ENCODE results near the gene MMP19.

GRCh38 chr12:55840581-55841351 lies 2.0 kb downstream of the MMP19 start:
- no peak for TF ChIP-seq CTCF (IDR thresholded peaks at IDR 0.05)
- no peak for TF ChIP-seq EZH2 (IDR thresholded peaks at IDR 0.05; ENCODE audit: borderline replicate concordance, insufficient read depth, low read depth, low read length, poor library complexity, severe bottlenecking)
